ENCODE data around the gene OGFOD1.

DNA sequence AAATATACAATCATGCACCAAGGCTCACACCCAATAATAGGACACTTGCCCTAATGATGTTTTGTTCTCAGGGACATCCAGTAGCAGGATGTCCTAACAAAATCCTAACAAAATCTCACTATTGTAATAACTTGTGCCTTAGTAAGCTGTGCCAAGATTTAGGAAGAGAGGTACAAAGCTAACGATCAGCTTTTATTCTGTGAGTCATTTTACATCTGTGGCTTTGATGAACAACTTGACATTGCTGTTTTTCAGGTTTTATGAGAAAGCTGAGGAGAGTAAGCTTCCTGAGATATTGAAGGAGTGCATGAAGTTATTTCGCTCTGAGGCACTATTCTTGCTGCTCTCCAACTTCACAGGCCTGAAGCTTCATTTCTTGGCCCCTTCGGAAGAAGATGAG, 18.9 kb downstream of the OGFOD1 start:
- TF ChIP-seq, protein P1, sequence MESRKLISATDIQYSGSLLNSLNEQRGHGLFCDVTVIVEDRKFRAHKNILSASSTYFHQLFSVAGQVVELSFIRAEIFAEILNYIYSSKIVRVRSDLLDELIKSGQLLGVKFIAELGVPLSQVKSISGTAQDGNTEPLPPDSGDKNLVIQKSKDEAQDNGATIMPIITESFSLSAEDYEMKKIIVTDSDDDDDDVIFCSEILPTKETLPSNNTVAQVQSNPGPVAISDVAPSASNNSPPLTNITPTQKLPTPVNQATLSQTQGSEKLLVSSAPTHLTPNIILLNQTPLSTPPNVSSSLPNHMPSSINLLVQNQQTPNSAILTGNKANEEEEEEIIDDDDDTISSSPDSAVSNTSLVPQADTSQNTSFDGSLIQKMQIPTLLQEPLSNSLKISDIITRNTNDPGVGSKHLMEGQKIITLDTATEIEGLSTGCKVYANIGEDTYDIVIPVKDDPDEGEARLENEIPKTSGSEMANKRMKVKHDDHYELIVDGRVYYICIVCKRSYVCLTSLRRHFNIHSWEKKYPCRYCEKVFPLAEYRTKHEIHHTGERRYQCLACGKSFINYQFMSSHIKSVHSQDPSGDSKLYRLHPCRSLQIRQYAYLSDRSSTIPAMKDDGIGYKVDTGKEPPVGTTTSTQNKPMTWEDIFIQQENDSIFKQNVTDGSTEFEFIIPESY (CRISPR knock-in tag; IDR thresholded peaks at IDR 0.05), result no peak
- TF ChIP-seq, protein P2, sequence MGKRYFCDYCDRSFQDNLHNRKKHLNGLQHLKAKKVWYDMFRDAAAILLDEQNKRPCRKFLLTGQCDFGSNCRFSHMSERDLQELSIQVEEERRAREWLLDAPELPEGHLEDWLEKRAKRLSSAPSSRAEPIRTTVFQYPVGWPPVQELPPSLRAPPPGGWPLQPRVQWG (CRISPR knock-in tag; IDR thresholded peaks at IDR 0.05; ENCODE audit: borderline replicate concordance, low read depth), result no peak

Measured in HepG2 (cell line).